ENCODE results near the gene ANP32E.

GRCh38 chr1:150267896-150268295 is 32.0 kb upstream of the ANP32E start:
- TF ChIP-seq CHD2 (IDR thresholded peaks at IDR 0.05; ENCODE audit: low read length, partially characterized antibody) = no peak
- TF ChIP-seq JUND (IDR thresholded peaks at IDR 0.05) = no peak
- TF ChIP-seq MAX (IDR thresholded peaks at IDR 0.05; ENCODE audit: low read depth) = no peak
- no peak for TF ChIP-seq CTCF (IDR thresholded peaks at IDR 0.05)
- no peak for TF ChIP-seq RXRA (IDR thresholded peaks at IDR 0.05; ENCODE audit: borderline replicate concordance, low read depth)
- TF ChIP-seq FOSL2 (IDR thresholded peaks at IDR 0.05; ENCODE audit: borderline replicate concordance, low read depth) = no peak
- no peak for TF ChIP-seq IRF3 (IDR thresholded peaks at IDR 0.05; ENCODE audit: low read depth, low read length)
- TF ChIP-seq NRF1 (IDR thresholded peaks at IDR 0.05; ENCODE audit: low read depth, low read length) = no peak
- TF ChIP-seq SIN3A (IDR thresholded peaks at IDR 0.05; ENCODE audit: borderline replicate concordance, low read depth, low read length) = no peak
- TF ChIP-seq RFX5 (IDR thresholded peaks at IDR 0.05; ENCODE audit: low read length) = no peak

All from SK-N-SH (cell line).